Measurements from ENCODE around the gene EIF2S3.
"Not testable (repeated sequence)": the region's sequence is repeated elsewhere in the genome, so short reads cannot be mapped to it uniquely, and the experiment has no call there.

EIF2S3 gene

GRCh38 chrX:24054182-24055042, at the start of gene EIF2S3:
Gene EIF2S3, plus strand, starts transcription at chrX:24054956. Its CDS starts 13 bp downstream, at chrX:24054969.
- peak; percentile 96 for DNase-seq

GRCh38 chrX:24005028-24005427, 49.7 kb upstream of the EIF2S3 start:
- DNase-seq = no peak

GRCh38 chrX:24005867-24006266, 48.9 kb upstream of the EIF2S3 start:
- no peak for DNase-seq

GRCh38 chrX:24012266-24012665, 42.5 kb upstream of the EIF2S3 start:
- no peak for DNase-seq

GRCh38 chrX:24014388-24015018, 40.3 kb upstream of the EIF2S3 start:
- no peak for DNase-seq

GRCh38 chrX:24017674-24018073, 37.1 kb upstream of the EIF2S3 start:
- DNase-seq = no peak

- no peak for DNase-seq
Measured at GRCh38 chrX:24018809-24019208, 35.9 kb upstream of the EIF2S3 start.

- no peak for DNase-seq
Measured at GRCh38 chrX:24019448-24019847, 35.3 kb upstream of the EIF2S3 start.

- no peak for DNase-seq
Measured at GRCh38 chrX:24020306-24020876, 34.4 kb upstream of the EIF2S3 start.

- DNase-seq = no peak
Measured at GRCh38 chrX:24023544-24023943, 31.2 kb upstream of the EIF2S3 start.

GRCh38 chrX:24023972-24024669, 30.6 kb upstream of the EIF2S3 start:
- no peak for DNase-seq

- peak; percentile 95 for DNase-seq
Measured at GRCh38 chrX:24024819-24025740, 29.7 kb upstream of the EIF2S3 start.

GRCh38 chrX:24025741-24026403, 28.9 kb upstream of the EIF2S3 start:
- DNase-seq = peak; percentile 57

GRCh38 chrX:24026432-24026831, 28.3 kb upstream of the EIF2S3 start:
- no peak for DNase-seq

- no peak for DNase-seq
Measured at GRCh38 chrX:24027086-24027485, 27.7 kb upstream of the EIF2S3 start, which contains the start of gene KLHL15. Gene KLHL15, minus strand, starts transcription at chrX:24027186. Its CDS starts 20,493 bp downstream, at chrX:24006693.

GRCh38 chrX:24027985-24028384, 26.8 kb upstream of the EIF2S3 start:
- no peak for DNase-seq

GRCh38 chrX:24030597-24030996, 24.2 kb upstream of the EIF2S3 start:
- no peak for DNase-seq

- DNase-seq = no peak
Measured at GRCh38 chrX:24034485-24034884, 20.3 kb upstream of the EIF2S3 start.

GRCh38 chrX:24037729-24038128, 17.0 kb upstream of the EIF2S3 start:
- no peak for DNase-seq

GRCh38 chrX:24046060-24046459, 8.7 kb upstream of the EIF2S3 start:
- not testable (repeated sequence) for DNase-seq

- DNase-seq = not testable (repeated sequence)
Measured at GRCh38 chrX:24049643-24050042, 5.1 kb upstream of the EIF2S3 start.
